NCI-H2029 treated with DMSO at 0.1 percent for 48 hours (cell line): ENCODE data around the gene FKBP5.
"Not testable (repeated sequence)": the region's sequence is repeated elsewhere in the genome, so short reads cannot be mapped to it uniquely, and the experiment has no call there.

Experiments used
- DNase-seq: peaks from one replicate; lab custom pipeline; 2025; lab: John Stamatoyannopoulos, UW

The FKBP5 gene

DNA sequence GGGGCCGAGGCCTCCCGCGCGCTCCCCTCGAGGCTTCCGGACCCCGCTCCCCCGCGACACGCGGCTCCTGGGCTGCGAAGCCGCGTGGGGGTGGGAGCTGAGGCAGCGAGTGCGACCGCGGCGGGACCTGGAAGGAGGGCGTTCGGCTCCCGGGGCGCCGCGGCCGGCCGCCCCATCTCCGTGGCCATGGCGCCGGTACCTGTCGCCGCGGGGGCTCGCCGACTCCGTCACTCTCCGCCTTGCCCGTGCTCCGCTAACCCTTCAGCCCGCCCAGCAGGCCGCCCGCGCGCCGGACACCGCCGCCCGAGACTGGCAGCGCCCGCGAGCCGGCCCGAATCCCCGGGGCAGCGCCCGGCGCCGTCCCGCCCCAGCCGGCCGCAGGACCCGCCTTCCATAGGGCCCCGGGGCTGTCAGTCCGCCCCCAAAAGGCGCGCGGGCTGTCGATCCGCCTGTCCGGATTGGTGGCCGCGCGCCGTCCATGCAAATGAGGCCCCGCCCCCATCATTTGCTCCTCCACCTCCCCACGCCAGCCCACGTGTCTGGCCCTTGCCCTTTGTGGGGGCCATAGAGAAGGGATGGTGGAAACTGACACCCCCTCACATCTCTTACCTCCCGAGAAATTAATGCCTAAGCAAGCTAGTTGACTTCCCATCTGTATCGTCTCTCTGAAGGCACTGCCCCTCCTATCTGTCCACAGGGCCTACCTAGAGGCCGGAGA, at the start of gene FKBP5:
Gene FKBP5 (minus strand): TSS at position 311 of the 718 bp plus-strand sequence. CDS start 46,091 bp downstream, outside the sequence.
- DNase-seq, result no peak

DNA sequence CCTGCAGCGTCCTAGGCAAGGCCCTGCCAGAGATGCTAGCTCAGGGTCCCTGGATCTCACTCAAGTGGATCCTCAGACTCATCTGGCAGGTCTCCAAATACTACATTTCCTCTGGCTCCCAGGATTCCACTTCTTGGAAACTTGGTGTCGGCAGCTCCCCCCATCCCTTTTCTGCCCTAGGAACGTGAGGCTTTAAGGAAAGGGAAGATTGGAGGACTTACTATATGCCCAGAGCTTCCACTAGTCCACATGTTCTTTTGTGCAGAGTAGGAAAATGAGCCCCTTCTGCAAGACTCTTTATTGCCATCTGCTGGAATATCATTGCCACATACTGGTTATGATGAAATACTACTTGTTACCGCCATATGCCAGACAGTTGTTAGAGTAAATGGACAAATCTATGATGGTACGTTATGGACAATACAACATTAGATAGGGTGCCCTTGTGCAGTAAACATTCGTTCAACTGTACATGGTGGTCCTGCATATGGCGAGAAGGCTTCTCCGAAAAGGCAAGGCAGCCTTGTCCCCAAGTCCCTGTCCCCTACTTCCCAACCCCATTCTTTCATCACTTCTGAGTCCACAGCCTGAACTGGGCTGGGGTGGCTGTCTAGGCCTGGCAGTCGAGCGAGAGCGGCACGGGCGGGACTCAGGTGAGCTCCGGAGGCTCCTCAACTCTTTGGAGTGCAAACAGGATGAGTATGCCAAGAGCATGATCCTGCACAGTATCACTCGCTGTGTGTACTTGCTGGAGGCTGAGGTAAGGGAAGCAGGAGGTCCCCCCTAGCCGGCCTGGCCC, 48.9 kb upstream of the FKBP5 start:
- DNase-seq, result peak; percentile 65

DNA sequence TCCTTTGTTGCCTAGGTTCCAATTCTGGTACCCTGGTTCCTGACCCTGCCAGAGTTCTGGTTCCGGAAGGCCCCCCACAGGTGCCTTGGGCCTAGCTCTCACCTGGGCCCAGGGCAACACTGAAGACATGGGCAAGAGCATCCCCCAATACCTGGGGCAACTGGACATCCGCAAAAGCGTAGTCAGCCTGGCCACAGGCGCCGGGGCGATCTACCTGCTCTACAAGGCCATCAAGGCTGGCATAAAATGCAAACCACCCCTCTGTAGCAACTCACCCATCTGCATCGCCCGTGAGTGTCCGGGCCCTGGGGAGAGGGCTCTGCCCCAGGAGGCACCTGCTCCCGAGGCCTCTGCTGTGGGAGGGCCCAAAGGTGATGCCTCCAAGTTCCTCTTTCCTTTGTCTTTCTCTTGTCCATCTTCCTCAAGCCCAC, 48.3 kb upstream of the FKBP5 start, which contains the start of gene ARMC12:
Gene ARMC12 (plus strand): TSS at position 51 of the 431 bp plus-strand sequence. CDS start 77 bp downstream, at position 128.
- no peak for DNase-seq

DNA sequence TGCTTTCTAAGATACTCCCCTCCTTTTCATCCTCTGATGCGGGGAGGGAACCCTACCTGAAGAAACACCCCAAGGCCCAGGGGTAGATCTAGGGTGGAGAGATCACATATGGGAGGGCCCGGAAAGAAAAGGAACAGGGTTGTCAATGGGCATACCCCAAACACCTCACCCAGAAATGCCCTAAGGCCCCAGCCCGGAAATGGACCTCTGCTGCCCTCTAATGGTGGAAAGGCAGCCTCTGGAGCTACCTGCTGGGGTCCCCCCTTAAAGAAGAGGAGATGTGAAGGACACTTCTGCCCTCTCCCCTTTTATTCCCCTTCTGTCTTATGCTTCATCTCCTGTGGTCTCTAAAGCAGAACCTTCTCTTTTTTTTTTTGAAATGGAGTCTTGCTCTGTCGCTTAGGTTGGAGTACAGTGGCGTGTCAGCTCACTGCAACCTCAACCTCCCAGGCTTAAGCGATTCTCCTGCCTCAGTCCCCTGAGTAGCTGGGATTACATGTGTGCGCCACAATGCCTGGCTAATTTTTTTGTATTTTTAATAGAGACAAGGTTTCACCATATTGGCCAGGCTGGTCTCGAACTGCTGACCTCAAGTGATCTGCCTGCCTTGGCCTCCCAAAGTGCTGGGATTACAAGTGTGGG, 47.7 kb upstream of the FKBP5 start:
- peak; percentile 3 for DNase-seq

DNA sequence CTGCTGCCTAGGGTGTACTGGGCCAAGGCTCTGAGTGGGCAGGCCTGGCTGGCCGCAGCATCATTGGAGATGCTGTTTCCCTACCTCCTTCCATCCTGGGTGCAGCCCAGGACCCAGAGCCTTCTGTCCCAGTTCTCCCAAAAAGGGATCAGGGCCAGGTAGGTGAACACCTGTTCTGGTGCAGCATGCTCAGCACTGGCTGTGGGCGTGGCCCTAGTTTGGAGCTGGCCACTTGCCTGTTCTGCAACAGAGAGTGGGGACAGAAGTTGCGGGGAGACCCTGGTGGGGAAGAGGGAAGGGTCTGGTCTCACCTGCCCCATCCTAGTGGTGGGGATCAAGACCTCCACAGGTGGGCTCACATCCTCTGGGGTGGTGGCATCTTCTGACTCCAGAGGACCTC, 46.7 kb upstream of the FKBP5 start:
- DNase-seq, result no peak

DNA sequence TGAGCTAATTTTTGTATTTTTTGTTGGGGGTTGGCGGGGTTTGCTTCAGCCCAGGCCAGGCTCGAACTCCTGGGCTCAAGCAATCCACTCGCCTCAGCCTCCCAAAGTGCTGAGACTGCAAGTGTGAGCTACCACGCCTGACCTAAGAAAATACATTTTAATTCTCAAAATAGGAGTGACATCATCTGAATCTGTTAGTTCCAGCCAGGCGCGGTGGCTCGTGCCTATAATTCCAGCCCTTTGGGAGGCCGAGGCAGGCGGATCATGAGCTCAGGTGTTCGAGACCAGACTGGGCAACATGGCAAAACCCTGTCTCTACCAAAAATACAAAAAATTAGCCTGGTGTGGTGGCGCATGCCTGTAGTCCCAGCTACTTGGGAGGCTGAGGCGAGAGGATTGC, 45.6 kb upstream of the FKBP5 start:
- DNase-seq, result not testable (repeated sequence)

DNA sequence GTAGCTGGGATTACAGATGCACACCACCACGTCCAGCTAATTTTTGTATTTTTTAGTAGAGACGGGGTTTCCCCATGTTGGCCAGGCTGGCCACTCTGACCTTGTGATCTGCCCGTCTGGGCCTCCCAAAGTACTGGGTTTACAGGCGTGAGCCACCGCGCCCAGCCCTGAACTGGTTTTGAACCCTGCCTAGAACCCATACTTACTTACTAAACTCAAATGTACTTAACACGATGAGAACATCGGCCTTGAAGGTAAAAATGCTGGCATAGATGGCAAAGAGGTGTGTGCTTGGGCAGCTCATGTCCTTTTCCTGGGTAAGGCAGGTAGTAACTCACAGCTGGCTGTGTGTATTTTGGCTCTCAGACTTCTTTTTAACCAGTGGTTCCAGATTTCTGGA, 44.9 kb upstream of the FKBP5 start:
- DNase-seq, result no peak

DNA sequence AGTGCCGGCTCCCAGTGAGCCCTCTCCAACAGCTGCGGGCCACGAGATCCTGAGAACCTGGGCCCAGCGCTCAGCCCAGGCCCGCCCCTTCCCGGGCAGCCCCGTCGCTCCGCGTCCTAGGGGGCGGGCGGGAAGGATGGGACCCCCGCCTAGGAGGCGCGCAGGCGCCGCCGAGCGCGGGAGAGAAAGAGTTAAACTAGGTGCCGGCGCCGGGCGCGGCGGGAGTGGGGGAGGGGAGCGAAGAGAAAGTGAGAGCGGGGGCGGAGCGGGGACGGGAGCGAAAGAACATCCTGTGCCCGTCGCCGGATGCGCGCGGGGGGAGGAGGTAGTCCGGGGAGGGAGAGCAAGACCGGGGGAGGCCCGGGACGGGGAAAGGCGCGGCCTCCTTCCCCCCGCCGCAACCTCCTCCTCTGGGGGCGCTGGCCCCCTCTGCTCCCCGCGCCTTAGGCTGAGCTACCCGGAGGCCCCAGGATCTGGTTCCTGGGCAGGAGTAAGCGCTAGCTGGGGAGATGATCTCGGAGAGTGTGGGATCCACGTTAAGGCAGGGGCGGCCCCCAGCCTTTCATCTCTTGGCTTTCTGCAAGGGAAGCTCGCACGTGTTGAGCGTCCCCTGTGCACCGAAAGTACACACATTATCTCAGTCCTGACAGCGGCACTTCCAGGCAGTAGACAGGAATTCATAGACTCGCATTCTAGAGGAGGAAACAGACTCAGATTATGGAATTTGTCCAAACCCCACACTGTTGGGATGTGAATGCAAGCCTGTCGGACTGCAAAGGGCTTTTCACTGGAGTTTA, 43.2 kb upstream of the FKBP5 start:
- peak; percentile 3 for DNase-seq

DNA sequence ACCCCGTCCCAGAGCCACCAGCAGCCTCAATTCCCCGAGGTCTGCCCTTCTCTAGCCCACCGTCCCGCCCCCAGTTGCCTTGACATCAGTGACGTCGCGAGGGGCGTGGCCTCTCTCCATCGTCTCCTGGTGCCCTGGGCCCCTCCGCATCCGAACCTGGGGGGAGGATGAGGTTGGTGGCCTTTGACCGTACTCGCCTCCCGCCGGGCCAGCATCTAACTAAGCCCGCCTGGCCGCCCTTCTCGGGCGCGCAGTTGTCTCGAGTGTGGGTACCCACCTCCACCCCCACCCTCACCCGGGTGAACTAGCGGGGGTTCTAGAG, 42.7 kb upstream of the FKBP5 start:
- no peak for DNase-seq

DNA sequence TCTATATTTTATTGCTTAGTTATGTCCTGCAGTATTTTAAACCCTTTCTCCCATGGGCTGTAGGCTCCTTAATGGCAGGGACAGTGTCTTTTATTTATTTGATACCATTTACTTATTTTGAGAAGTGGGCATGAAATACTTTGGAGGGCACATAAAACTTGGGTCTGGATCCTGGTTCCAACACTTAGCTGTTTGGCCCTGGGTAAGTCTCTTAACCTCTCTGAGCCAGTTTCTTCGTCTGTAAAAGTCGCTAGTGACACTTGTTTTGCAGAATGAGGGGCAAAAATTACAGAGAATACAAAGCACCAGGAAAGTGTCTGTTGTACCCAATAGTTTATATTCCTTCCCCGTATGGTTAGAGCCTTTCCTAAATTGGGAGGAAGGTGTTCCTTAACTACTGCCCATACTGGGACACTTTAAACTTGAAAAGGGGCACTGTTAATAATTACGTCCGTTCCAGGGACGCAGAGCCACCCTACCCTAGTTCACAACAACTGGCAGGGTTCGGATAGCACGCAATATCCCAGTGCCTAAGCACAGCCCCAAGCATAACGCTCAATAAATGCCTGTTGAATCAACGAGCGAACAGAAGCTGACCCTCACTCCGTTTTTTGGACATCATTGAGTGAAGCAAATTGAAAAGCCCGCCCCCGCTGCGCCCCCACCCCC, 42.2 kb upstream of the FKBP5 start:
- no peak for DNase-seq

DNA sequence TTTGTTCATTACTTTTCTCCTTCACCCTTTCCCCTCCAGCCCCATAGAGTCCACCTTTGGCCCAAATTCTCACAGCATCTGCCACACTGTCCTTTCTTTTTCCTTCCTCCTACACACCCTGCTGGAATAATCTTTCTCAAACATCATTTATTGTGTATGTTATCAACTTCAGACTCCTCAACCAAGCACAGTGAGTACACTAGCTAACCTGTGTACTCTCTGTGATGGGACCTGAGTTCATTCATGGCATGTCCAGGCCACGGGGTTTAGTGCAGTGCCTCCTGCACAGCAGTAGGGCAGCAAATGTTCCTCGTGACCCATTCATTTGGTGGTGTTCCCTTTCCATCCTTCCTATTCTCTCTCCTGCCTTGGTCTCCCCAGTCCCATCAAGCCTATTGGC, 41.0 kb upstream of the FKBP5 start:
- no peak for DNase-seq

DNA sequence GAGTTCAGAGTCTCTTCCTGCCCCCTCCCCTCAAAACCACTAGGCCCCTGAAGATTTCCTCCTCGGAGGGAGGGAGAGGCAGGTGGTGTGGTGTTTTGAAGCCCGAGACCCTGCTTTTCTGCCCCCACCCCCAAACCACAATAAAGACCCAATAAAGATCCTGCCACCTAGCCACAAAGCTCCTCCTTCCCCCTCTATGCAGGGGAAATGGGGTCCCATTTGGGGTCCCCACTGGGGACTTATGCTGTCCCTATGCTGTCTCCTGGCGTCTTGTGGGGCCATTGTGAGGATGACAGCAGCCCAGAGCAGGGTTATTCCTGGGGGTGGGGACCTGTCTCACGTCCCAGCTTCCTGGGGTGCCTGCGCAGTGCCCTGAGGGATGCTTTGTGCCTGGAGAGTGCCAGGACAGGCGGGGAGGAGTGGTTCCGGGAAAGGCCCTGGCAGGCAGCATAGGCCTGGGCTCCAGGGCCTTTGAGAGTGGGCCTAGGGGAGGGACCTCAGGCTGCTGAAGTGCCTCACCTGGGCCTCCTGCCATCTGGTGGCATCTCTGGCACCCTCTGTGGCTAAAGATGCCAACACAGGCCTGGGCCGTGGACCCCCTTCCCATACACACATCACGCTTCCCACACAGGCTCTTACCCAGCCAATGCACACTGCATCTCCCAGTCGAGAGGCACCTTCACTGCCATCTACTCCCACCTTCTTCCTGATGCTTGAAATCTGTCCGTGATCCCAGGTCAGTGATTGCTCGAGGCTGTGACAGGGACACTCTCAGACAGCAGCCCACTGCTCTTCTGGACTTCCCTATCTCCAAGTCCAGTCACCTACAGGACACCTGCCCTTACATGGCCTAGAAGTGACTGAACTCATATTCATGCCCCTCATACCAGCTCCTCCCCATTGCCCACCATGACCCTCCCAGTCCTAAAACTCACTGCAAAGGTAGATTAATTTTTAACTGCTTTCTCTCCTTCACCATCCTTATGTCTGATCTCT, 40.3 kb upstream of the FKBP5 start:
- DNase-seq, result peak; percentile 26

DNA sequence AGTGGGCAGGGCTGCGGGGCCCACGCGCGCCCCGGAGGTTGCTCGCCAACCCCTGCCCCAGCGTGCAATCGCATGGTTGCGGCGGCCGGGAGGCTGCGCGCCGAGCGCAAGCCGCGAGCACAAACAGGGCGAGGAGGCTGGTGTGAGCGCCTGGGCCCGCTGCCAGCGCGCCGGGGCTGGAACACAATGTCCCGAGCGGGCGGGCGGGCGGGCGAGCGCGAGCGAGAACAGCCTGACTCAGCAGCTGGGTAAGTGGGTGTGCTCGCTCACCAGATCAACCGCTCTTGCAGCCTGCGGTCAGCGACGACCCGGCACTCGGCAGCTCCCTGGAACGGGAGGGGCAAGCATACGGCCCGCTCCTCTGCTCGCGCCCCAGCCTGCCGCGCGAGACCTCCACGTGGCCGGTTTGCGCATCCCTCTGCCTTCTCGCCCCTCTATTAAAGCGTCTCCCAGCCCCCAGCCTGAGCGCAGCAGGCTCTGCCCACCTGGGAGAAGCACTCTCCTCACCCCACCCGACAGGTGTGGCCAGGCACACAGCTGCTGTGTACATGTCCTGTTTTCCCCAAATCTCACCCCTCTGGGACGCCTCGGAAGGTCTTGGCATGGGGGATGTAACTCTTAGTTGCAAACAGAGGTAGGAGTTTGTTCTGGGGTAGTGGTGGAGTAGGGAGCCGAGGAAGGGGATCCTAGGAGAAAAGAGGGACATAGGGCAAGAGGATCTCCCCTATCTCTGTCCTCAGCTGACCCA, 39.4 kb upstream of the FKBP5 start:
- peak; percentile 33 for DNase-seq

DNA sequence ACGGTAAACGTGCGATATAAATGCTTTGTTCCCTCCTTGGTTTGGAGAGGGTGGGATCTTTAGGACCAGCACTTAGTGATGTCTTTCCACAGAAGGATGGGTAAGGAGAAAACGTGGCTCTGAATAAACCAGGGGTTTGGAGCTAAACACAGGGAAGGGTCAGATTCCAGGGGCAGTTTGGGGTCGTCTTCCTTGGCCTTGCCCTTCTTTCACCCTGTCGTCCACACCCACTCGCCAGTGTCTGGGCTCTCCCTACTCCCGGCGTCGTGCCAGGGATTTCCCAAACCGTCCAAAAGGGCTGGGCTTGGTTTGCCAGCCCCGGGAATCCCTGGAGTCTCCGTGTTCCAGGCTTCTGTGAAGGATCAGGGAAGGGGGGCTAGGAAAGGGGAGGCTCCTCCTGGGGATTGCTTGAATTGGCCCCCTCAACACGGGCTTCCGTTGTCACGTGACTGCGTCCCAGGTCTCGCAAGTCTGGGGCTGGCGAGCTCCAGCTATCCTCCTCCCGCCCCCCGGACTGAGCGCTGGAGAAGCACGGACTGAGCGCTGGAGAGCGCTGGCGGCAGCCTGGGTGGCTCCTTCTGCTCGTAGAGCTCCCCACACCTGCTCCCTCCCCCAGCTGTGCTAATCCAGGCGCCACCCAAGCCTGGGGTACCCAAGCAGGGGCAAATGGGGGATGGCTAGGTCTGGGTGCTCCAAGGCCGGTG, 38.7 kb upstream of the FKBP5 start:
- no peak for DNase-seq

DNA sequence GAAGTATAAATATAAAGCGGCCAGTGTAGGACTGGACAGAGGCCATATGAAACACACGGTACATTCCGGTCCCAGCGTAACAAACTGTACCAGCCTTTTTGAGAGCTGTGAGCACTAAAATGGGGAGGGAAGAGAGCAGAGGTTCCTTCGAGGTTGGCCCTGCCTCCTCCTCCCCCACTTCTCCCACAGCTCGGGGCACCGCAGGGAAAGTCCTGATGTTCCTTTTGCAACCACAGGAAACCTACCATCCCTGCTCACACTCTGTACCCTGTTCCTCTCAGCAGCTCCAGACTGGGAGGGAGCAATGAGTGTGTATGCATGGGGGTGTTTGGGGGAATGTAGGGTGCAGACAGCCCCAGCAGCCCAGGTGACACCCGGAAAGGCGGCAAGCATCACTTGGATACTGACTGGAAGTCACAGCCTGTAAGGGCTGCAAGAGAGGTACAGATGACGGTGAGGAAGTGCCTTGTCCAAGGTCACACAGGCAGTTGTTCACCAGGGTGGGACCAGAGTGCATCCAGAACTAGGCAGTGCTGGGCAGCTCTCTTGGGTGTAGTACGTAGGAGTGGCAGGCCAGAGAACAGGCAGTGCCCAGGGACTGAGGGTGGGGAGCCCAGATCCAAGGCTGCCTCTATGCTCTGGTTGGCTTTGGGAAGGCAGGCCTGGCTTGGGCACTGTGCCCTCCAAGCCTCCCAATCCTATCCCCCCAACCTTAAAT, 37.2 kb upstream of the FKBP5 start:
- DNase-seq, result no peak

DNA sequence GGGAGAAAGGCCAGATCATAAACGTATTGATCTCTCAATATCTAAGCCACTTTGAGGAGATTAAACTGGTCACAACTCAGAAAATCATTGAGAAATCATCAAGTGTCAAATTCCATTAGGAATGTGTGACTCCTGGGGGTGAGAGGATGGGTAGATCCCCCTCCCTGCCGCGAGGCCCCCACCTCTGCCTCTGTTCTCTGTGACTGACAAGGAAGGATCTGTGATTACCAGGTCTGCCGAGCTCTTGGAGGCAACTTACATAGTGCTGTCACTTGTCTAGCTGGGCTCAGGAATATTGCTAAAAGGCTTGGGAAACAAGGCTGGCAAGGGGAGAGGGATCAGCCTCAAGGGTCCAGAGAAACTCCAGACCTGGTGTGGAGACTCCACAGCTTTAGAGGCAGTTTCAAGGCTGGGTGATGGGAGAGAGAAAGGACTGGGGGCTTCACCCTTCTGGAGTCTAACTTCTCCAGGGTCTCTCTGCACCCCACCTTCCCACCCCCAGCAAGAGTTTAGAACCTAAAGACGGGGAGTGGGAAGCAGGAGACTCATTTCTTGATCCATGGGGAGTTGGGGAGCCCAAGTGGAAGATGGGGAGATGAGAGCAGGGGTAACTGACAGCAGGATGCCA, 36.5 kb upstream of the FKBP5 start:
- no peak for DNase-seq

DNA sequence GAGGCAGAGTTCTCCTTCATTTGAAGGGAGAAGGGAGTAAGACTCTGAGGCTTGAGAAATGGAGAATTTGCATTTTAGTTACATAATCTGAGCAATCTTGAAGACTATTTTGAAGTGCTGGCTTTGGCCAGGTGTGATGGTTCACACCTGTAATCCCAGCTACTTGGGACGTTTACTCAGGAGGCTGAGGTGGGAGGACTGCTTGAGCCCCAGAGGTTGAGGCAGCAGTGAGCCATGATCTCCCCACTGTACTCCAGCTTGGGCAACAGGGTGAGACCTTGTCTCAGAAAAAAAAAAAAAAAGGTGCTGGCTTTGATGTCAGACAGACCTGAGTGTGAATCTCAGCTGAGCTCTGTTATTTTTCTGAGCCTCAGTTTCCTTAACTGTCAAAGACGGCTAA, 35.8 kb upstream of the FKBP5 start:
- DNase-seq, result no peak

DNA sequence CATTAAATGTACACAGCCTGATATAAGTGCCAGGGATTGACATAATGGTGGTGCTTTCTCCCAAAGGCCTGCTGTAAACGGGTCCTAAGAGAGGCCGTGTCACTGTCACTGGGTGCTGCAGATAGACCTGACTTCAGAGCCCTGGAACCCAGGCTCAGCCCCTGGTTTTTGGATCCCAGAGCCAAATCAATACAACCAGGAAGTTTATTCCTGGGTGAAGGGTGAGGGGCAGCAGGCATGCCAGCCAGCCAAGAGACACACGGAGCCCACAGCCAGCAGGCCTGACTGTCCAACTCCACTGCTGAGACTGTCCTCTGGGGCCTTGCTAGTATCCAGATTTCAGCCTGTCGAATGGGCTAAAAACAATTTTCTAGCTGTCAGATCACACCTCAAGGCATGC, 35.3 kb upstream of the FKBP5 start:
- no peak for DNase-seq
